Inflammatory macrophage treated with lipopolysaccharide for 4 hours (primary cell): ENCODE results near the gene GEMIN7.

Experiments used
- DNase-seq: peaks from one replicate; pipeline ENCODE4 v3.0.0-alpha.2; 2020

The GEMIN7 gene

GRCh38 chr19:45063851-45064801 lies 14.9 kb upstream of the GEMIN7 start:
- no peak for DNase-seq

- DNase-seq, result no peak
Measured at GRCh38 chr19:45066921-45067661, 12.0 kb upstream of the GEMIN7 start.

- DNase-seq, result no peak
Measured at GRCh38 chr19:45068041-45068440, 11.0 kb upstream of the GEMIN7 start.

GRCh38 chr19:45069056-45069455 lies 10.0 kb upstream of the GEMIN7 start:
- peak; percentile 45 for DNase-seq

GRCh38 chr19:45070214-45070613 lies 8.8 kb upstream of the GEMIN7 start:
- DNase-seq, result no peak

GRCh38 chr19:45070861-45071544 lies 8.1 kb upstream of the GEMIN7 start:
- no peak for DNase-seq

- DNase-seq, result no peak
Measured at GRCh38 chr19:45071545-45071938, 7.5 kb upstream of the GEMIN7 start.

GRCh38 chr19:45071969-45072790 lies 6.9 kb upstream of the GEMIN7 start:
- DNase-seq, result no peak

- no peak for DNase-seq
Measured at GRCh38 chr19:45074744-45075300, 4.2 kb upstream of the GEMIN7 start.

- peak; percentile 94 for DNase-seq
Measured at GRCh38 chr19:45075301-45076028, 3.6 kb upstream of the GEMIN7 start.

- DNase-seq, result peak; percentile 76
Measured at GRCh38 chr19:45076029-45076850, 2.8 kb upstream of the GEMIN7 start, which contains the start of gene ZNF296. Gene ZNF296, minus strand, starts transcription at chr19:45076478. Its CDS starts 105 bp downstream, at chr19:45076373.

- no peak for DNase-seq
Measured at GRCh38 chr19:45076851-45077730, 2.0 kb upstream of the GEMIN7 start.

- DNase-seq, result no peak
Measured at GRCh38 chr19:45078390-45079062, 534 bp upstream of the GEMIN7 start.

GRCh38 chr19:45079911-45080370 lies 881 bp downstream of the GEMIN7 start:
- DNase-seq, result no peak

GRCh38 chr19:45082170-45082569 lies 3.1 kb downstream of the GEMIN7 start:
- no peak for DNase-seq

- no peak for DNase-seq
Measured at GRCh38 chr19:45086480-45086879, 7.4 kb downstream of the GEMIN7 start.

- DNase-seq, result peak; percentile 38
Measured at GRCh38 chr19:45087531-45087930, 8.5 kb downstream of the GEMIN7 start.

GRCh38 chr19:45090034-45090433 lies 11.0 kb downstream of the GEMIN7 start:
- DNase-seq, result no peak

- no peak for DNase-seq
Measured at GRCh38 chr19:45090606-45091005, 11.5 kb downstream of the GEMIN7 start.
